Neutrophil (primary cell): ENCODE results near the gene MEGF11.

Experiments
- H3K27ac ChIP-seq: fragments of 200-600 bp; sonication (generic); 2 replicates; pipeline ENCODE4 v1.5.1; 2016; ENCODE audit warnings: mild to moderate bottlenecking, moderate library complexity
- H3K27me3 ChIP-seq: fragments of 200-600 bp; sonication (generic); 2 replicates; pipeline ENCODE4 v1.6.0; 2016; ENCODE audit warnings: mild to moderate bottlenecking
- H3K36me3 ChIP-seq: fragments of 200-600 bp; sonication (generic); 2 replicates; pipeline ENCODE4 v1.5.1; 2017
- H3K4me1 ChIP-seq, 2 experiments: fragments of 200-600 bp in 1 of 2; sonication (generic) in 1 of 2; 1 replicate in 1 of 2; 2 replicates in 1 of 2; pipeline versions ENCODE4 v1.5.1 to v1.6.1; 2013 to 2016; ENCODE audit warnings: low read depth in 1 of 2, low read length in 1 of 2, mild to moderate bottlenecking in 1 of 2, moderate library complexity in 1 of 2; ENCODE audit not compliant: control insufficient read depth in 1 of 2, insufficient read depth in 1 of 2
- H3K4me3 ChIP-seq, 2 experiments: fragments of 200-600 bp in 1 of 2; sonication (generic) in 1 of 2; 1 replicate in 1 of 2; 2 replicates in 1 of 2; pipeline ENCODE4 v1.5.1; 2013 to 2016; ENCODE audit warnings: low read depth in 1 of 2, low read length in 1 of 2, mild to moderate bottlenecking in 1 of 2, moderate library complexity in 1 of 2
- H3K9me3 ChIP-seq: fragments of 200-600 bp; sonication (generic); 2 replicates; pipeline ENCODE4 v1.5.1; 2016
- CTCF ChIP-seq: fragments of 200-600 bp; sonication (generic); IDR thresholded peaks from 2 replicates; pipeline ENCODE4 v1.5.1; 2016; ENCODE audit warnings: antibody characterized with exemption

Gene MEGF11

DNA sequence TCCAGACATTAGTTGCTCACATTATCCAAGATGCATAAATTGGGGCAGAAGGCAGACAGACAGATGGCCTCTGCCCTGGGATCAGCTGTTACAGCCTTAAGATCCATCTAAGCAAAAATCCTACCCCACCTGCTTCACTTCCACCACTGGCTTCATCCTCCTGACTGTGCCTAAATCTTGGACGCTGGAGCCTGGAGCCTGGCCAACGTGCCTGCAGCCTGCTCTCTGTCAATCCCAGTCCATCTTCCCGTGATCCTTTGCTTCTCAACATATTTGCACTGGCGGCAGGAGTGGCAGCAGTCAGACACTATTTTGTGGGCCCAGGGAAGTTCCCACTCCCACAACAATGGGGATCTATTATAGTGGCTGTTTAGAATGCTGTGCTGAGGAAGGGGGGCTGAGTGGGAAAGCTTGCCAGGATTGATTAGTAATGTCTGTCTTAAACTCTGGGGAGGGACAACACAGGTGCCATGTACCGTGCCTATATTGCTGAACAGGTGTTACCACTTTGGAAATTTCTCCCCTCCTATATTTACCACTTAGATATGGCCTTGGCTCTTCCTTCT, 121.2 kb downstream of the MEGF11 start:
- Histone ChIP-seq H3K9me3 (no peaks in the 10 kb centered on the region), H3K4me3 (no peak overlapping the region), H3K27ac (no peak overlapping the region), H3K36me3 (no peaks in the 10 kb centered on the region), H3K4me1 (no peaks in the 10 kb centered on the region), H3K27me3 (peaks cover 10% of the 10 kb centered on the region)
- TF ChIP-seq CTCF, result no peak

GRCh38 chr15:66131831-66132230, 121.7 kb downstream of the MEGF11 start:
- Histone ChIP-seq H3K4me1 (no peaks in the 10 kb centered on the region), H3K36me3 (no peaks in the 10 kb centered on the region), H3K9me3 (no peaks in the 10 kb centered on the region), H3K27ac (no peak overlapping the region), H3K4me3 (no peak overlapping the region), H3K27me3 (peaks cover 10% of the 10 kb centered on the region)
- TF ChIP-seq CTCF, result no peak

- Histone ChIP-seq H3K27ac (no peak overlapping the region), H3K9me3 (no peaks in the 10 kb centered on the region), H3K36me3 (no peaks in the 10 kb centered on the region), H3K4me1 (no peaks in the 10 kb centered on the region), H3K4me3 (no peak overlapping the region), H3K27me3 (peaks cover 10% of the 10 kb centered on the region)
- TF ChIP-seq CTCF, result no peak
Observed at GRCh38 chr15:66131200-66131599, 122.3 kb downstream of the MEGF11 start.

GRCh38 chr15:66130496-66131034, 123.0 kb downstream of the MEGF11 start:
- peaks cover 10% of the 10 kb centered on the region for H3K27me3 ChIP-seq
- TF ChIP-seq CTCF, result no peak
- no peaks in the 10 kb centered on the region for H3K9me3 ChIP-seq
- H3K4me1 ChIP-seq, result no peaks in the 10 kb centered on the region
- H3K27ac ChIP-seq, result no peak overlapping the region
- no peaks in the 10 kb centered on the region for H3K36me3 ChIP-seq
- H3K4me3 ChIP-seq, result no peak overlapping the region

- no peak for TF ChIP-seq CTCF
- H3K36me3 ChIP-seq, result no peaks in the 10 kb centered on the region
- H3K4me3 ChIP-seq, result no peak overlapping the region
- no peaks in the 10 kb centered on the region for H3K9me3 ChIP-seq
- H3K4me1 ChIP-seq, result no peaks in the 10 kb centered on the region
- H3K27ac ChIP-seq, result no peak overlapping the region
- H3K27me3 ChIP-seq, result peaks cover 16% of the 10 kb centered on the region
Observed at GRCh38 chr15:66129586-66129985, 124.0 kb downstream of the MEGF11 start.
